HG03571 (cell line): ENCODE results near the gene RSPH6A.
"Not testable (repeated sequence)": the region's sequence is repeated elsewhere in the genome, so short reads cannot be mapped to it uniquely, and the experiment has no call there.

ENCODE experiments used
- ATAC-seq: cut with Tn5 transposase; IDR thresholded peaks from one replicate; pipeline ENCODE4 v1.9.1; 2021; ENCODE audit not compliant: unreplicated experiment

RSPH6A gene

DNA sequence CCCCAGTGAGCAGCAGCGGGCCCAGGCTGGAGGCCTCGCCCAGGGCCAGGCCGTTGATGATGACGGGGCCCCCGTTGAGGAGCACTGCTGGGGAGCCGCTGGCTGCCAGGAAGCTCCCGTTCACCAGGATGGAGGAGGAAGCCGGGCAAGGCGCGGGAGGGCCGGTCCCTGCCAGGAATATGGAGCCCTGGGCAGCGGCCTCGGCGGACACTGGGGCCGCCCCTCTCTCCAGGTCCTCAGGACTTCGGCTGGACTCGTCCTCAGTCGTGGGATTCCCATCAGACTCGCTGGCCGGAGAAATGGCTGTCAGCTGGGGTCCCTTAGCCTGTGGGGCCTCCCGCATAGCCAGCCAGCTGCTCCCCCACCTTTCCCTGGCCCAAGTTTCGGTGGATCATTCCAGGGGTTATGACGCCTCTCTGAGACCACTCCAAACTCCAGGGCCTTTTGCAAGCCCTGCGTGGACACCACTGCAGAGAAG is 48.2 kb downstream of the RSPH6A start:
- ATAC-seq, result no peak

DNA sequence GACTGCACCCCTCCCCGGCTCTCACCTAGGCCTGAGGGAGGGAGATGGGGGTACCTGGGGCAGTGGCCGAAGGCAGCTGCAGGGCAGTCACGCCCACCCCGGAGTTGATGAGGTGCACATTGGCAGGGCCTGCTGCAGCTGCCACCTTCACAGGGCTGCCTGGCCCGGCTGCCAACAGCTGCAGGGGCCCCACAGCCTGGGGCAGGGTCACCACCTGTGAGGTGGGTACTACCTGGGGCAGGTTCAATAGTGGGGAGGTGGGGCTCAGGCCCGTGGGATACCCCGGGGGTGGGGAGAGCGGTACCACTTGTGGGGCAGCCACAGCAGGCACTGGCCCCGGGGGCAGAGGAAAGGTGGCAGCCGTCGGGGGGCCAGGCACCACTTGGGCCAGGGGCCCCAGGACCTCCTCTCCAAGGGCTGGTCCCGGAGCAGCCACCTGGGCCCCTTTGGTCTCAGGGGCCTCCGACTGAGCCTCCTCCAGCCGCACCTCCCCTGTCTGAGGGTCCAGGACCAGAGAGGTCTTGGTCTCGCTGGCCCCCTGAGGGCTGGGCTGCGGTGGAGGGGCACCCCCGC is 48.7 kb downstream of the RSPH6A start:
- no peak for ATAC-seq

DNA sequence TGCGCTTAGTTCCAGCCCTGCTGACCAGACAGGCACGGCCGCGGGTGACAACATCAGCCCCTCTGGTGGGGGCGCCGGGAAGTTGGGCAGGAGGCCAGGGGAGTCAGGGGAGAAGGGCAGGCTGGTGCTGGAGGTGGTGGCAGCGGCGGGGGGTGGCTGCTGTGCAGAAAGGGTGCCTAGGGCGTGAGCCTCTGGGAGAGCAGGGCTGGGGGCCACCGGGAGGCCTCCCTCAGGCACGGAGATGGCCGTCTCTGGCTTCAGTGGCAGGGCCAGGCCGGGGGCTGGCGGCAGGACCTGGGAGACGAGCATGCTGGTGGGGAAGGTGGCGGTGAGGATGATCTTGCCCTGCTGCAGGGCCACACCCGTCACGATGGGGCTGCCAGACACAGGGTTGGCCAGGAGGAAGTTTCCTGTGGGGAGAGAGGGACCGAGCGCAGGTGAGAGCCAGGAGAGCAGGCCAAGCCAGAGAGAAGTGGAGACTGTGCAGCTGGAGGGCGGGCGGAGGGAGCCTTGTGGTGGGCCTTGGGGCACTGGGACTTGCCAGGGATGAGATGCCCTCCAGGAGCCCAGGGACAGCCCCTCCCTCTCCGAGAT is 49.3 kb downstream of the RSPH6A start:
- no peak for ATAC-seq

DNA sequence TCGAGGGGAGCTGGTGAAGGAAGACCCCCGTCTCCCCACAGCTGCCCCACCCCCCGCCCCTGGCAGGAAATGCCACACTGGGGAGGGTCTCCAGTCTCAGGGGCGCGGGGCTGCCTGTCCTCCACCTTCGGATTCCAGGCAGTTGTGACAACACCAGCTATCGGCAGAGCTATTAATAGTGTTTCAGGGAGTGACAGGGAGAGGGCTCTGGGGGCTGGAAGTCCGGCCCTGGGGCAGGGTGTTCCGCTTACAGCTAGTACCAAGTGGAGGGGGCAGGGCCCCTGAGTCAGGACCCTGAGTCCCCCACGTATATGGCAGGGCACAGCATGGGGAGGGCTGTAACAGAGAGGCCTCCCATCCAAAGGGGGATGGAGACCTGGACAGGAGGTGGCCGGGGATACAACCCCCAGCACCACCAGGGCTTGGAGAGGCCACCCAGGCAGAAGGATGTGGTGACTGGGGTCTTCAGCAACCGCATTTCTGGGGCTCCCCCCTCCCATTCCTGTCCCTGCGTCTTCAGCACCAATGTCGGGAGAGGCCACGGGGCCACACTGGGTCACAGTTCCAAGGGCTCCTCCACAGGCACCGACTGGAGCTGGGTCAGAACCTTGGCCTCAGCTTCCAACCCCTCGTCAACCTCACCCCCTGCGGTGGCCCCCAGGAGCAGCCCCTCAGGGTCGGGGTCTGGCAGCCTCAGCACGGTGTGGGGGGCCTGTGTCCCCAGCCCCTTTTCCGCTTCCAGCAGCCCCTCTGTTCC is 50.0 kb downstream of the RSPH6A start:
- ATAC-seq, result no peak

DNA sequence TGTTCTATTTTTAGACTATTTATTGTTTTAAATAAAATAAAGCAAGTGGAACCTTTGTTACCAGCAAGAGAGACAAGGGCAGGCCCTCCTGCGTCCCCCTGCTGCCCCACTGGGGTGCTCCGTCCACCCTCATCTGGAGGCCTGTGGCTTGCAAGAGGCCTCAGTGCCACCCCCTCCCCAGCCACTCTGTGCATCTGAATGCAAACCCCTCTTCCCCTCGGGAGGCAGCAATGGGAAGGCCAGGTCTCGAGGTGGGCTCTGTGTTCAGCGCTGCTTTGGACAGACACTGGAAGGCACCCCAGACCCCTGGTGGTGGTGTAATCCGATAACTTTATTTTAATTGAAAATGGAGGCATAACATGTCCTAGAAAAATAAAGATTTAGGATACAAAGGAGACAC is 50.6 kb downstream of the RSPH6A start:
- no peak for ATAC-seq

DNA sequence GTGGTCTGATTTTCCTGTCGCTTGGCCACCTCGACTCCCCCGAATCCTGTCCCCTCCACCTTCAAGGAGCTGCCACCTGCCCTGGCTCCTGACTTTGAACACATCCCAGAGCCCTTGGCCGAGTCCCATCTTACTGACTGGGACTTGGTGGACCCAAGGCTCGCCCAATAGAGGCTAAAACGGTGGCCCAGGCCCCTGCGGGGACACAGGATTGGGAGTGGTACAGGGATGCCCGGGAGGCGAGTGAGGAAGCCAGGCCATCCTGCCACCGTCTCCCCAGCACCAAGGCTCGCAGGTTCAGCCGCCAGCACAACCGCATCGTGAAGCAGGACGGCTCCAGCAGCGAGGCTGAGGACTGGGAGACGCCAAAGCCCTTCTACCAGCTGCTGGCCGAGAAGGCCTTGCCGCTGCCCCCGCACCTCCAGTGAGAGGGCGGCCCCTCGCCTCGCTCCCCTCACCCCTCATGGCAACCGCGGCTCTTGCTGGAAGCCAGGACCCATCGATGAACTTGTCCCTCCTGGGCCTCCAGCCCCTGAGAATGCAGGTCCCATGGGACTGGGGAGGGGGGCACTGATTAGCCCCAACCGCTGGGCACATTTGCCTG is 51.3 kb downstream of the RSPH6A start:
- ATAC-seq, result no peak

DNA sequence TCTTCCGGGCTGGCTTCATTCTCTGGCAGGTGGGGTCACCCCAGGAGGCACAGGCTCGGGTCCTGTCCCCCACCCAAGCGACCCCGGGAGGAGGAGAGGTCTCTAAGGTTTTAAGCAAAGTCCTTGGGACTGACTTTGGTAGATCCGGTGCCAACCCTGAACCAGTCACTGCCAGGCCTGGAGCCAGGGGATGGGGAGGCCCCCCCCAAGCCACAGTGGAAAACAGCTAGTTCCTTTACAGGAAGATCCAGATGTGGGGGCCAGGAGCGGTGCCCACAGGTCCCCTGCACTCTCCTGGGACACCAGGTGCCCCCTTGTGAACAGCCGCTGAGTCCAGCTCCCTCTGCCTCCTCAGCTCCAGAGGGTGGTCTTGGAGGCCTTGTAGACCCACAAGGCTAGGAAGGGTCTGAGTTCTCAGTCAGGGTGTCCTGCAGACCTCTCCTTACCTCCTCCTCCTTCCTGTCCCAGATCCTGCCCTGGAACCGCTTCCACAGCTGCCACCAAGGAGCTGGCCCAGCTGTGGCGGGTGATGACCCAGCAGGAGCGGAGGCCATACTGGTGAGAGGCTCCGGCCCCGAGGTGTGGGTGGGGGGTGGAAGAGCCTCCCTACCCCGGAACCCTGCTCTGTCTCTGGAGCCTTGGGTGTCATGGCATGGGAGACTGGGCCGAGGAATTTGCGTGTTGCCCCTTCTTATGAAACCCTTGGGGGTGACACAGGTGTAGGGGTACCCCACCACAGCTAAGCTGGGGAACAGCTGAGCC is 52.1 kb downstream of the RSPH6A start:
- ATAC-seq, result no peak

DNA sequence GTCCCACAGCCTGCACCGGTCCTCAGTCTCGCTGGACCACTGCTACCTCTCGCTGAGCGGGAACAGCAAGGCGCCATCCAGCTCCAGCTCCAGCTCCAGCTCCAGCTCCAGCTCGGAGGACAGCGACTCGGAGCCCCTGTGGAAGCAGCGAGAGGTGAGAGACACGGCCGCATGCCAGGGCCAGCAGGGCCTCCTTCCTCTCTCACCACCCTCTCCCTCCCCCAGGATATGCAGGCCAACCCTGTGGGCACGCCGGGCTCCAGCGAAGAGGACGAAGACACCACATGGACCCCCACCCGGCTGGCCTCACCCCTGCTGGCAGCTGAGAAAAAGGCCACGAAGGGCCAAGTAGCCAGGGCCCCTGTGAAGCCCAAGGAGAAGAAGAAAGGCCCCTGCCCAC is 53.4 kb downstream of the RSPH6A start:
- no peak for ATAC-seq

DNA sequence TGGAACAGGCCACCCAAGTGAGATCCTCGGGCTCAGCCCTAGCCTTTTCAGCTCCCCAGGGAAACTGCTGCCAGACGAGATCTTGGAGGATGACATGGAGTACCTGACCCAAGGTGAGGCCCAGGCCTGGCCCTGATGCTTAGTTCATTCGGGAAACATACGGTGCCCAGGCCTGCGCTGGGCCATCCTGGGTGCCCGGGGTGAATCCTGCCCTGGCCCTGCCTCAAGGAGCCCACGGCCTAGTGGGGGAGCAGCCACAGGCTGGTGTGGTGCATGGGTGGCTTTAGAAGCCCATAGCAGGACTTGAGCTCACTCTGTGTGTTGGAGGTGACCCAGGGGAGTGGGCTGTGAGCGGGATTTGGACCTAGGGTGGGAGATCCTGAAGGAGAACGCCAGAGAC is 56.2 kb downstream of the RSPH6A start:
- no peak for ATAC-seq

DNA sequence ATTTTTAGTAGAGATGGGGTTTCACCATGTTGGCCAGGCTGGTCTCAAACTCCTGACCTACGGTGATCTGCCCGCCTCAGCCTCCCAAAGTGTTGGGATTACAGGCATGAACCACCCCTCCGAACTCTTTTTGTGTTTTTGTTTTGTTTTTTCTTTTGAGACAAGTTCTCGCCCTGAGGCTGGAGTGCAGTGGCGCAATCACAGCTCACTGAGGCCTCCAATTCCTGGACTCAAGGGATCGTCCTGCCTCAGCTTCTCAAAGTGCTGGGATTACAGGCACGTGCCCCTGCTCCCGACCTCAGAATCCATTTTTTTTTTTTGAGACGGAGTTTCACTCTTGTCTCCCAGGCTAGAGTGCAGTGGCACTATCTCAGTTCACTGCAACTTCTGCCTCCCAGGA is 57.4 kb downstream of the RSPH6A start:
- ATAC-seq, result no peak

DNA sequence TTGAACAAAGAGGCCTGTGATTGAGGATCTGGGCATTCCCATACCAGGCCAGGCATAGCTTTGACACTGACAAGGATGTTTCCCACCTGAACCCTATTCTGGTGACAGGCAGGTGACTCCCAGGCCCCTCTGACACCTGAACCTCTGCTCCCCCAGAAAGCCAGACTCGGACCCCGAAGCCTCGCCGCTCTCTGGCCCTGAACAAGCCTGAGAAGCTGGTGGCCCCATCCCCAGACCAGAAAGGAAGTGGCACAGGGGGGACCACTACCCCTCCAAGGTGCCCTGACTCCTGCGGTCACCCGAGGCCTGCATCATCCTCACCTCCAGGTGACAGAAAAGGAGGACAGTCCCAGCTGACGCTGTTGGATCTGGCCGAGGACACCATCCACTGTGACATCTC is 60.8 kb downstream of the RSPH6A start:
- ATAC-seq, result no peak

DNA sequence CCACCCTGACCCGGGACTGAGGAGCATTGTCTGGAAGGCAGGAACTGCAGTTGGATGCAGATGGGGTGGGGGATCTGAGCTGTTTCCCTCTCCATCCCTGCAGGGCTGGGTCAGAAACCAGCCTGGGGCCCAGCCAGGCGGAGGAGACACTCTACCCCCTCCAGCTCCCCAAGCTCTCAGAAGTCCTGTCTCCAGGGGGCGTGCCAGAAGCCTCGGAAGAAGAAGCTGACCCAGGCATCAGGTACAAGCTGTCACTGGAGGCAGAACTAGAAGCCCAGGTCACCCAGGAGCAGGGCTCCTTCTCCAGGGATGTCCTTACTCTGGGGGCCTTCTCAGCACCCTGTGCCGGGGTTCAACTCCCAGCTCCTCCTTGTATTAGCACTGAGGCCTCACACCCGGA is 61.6 kb downstream of the RSPH6A start:
- no peak for ATAC-seq

DNA sequence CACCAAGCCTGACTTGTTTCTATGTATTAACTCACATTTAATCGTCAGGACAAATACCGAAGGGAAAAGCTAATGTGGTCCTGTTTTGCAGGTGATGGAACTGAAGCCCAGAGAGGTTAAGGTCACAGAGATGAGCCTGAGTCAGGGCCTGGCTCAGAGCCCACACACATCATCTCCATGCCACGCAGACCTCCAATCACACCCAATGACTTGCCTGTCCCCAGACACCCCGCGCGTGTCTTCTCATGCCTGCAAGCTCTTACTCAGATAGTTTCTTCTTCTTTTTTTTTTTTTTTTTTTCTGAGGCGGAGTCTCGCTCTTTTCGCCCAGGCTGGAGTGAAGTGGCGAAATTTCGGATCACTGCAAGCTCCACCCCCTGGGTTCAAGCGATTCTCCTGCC is 62.5 kb downstream of the RSPH6A start:
- no peak for ATAC-seq

DNA sequence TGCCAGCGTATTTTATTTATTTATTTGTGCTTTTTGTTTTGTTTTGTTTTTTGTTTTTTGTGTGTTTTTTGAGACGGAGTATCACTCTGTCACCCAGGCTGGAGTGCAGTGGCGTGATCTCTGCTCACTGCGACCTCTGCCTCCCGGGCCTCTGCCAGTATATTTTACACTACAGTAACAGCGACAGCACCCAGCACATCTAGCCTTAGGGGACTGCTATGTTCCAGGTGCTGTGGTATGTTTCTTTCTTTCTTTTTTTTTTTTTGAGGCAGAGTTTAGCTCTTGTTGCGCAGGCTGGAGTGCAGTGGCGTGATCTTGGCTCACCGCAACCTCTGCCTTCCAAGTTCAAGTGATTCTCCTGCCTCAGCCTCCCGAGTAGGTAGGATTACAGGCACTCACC is 63.6 kb downstream of the RSPH6A start:
- not testable (repeated sequence) for ATAC-seq

DNA sequence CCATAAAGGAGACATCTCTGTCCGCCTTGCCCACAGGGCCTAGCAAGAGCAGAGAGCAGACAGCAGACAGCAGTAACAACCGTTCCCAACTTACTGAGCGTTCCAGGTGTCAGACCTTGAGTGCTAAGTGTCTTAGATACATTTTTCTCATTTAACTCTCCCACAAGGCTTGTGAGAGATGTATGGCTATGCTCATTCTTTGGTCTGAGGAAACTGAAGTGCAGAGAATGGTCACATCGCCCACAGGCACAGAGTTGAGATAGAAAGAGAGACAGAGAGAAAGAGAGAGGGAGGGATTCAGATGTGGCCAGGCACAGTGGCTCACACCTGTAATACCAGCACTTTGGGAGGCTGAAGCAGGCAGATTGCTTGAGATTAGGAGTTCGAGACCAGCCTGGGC is 67.6 kb downstream of the RSPH6A start:
- no peak for ATAC-seq

DNA sequence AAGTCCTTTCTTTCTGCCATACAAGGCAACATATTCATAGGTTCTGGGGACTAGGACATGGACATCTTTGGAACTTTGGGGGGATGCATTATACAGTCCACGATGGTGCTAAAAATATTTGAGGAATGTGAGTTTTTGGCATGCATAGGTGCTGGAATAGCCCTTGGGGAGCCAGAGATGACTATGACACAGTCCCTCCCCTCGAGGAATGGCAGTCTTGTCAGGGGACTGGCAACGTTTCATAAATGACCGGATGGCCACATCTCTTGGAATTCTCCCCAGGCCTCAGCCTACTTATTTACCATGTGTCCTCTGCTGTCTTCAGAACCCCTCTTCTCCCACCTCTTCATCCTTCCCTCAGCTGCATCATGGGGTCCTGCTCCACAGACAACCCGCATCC is 68.2 kb downstream of the RSPH6A start:
- no peak for ATAC-seq
